GM18511 (cell line): ENCODE results near the gene JADE2.
"Not testable (repeated sequence)": the region's sequence is repeated elsewhere in the genome, so short reads cannot be mapped to it uniquely, and the experiment has no call there.

ENCODE experiments used
- ATAC-seq: cut with Tn5 transposase; IDR thresholded peaks from one replicate; pipeline ENCODE4 v1.9.1; 2021; ENCODE audit warnings: mild to moderate bottlenecking, moderate library complexity; ENCODE audit not compliant: unreplicated experiment

Gene JADE2

GRCh38 chr5:134583766-134584165, 58.3 kb downstream of the JADE2 start:
- no peak for ATAC-seq

DNA sequence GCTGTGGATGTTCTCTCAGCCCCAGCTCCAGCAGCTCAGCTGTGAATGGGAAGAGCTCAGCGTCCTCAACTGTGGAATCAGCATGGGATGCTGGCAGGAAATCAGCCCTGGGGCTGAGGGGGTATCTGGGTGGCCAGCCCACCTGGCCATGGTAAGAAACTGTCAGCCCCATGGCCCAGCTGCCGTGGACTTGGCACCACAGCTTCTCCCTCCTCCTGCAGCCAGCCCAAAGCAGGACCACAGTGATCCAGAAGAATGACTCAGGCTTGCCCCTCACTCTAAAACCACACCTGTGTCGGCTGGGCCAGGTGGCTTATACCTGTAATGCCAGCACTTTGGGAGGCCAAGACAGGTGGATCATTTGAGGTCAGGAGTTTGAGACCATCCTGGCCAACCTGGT, 59.2 kb downstream of the JADE2 start:
- no peak for ATAC-seq

DNA sequence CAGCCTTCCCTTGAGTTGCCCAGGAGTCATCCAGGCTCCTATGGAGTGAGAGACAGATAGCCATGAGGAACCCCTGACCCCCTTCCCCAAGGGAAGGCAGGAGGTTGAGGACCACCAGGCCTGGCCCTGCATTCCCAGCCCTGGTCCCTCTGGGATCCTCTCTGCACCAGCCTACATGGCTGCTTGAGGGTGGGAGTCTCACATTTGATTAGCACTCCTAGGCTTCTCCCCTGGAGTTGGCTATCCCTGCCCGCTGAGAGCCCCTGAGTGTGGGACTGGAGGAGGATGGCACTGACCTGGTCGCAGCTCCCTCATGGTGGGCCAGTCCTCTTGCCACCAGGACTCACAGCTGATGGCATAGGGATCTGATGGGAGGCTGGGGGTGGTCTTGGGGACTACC, 60.5 kb downstream of the JADE2 start:
- ATAC-seq, result no peak

DNA sequence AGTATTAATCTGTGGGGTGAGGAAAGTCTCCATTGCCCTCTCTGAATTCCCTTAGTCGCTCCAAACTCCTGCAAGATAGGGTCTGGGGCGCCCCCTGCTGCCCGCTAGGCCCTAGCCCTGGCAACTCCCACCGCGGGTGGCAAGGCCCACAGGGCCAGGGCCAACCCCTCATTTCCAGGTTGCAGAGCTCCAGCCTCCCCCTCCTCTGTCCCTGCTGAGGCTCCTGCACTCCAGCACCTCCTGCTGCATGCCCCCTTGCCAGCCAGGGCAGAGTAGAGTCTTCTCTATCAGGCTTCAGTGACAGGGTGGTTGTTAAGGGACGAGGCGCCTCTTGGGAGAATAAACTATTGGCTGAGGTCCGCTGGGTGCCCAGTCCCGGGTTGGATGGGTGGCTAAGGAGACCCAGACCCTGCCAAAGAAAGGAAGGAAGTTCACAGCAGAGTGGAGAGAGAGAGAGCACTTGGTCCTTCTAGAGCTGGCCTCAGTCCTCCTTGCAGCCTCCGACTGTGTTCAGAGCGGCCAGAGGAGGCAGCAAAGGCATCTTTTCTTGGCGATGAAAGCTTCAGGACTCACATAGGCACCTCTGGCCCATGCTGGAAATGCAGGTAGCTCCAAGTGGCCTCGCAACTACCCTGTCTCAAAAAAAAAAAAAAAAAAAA, 61.5 kb downstream of the JADE2 start:
- ATAC-seq, result peak; percentile 93

DNA sequence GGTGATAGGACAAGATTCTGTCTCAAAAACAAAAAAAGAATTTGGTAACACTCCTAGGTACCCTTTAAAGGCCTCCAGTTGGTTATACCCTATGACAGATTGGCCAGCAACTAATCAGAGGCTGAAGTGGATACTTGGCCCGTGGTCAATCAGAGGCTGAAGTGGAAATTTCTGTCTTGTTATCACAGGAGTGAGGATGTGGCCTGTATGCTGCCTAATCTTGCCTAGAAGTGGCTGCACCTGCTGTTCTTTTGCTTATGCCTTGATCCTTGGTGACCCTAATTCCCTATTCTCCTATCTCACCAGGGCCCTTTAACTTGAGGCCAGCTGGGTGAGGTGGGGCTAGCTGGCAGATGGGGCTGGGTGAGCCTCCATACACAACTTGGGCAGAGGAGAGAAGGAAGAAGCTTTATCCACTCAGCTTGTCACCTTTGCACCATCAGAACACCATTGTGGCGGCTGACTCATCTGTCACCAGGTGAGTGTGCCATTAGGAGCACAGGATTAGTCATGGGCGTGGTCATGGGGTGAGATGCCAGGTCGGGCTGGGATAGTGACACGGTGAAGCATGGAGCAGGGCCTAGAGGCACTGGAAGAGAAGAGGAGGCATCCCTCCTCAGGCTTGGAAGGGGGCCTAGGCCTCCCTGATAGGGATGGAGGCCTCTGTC, 65.7 kb downstream of the JADE2 start:
- no peak for ATAC-seq

DNA sequence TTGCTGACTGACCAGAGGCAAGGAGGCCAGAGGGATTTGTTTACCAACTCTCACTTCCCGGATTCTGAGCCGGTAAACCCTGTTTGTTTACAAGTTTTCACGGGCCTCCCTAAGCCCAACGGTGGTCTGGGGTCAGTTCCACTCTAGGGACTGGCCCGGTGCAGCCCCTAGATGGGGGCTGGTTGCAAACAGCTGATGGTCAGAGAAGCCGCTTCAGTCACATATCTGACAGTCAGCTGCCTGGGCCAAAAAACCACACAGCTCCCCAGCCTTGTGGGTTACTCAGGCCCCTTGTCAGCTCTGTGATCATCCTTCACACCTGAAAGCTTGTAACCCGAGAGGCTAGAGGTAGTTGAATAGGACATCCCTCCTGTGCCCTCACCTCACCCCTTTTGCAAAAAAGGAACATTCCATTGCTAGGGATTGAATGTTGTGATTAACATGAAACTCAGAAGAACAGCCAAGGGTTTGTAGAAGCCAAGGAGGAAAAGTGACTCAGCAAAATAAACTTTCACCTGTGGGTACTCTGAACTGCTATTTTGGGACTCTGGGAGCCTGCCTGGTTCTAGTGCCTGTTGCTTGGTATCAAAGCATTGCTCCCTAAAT, 66.8 kb downstream of the JADE2 start:
- ATAC-seq, result peak; percentile 48

GRCh38 chr5:134594336-134594735, 68.9 kb downstream of the JADE2 start:
- ATAC-seq, result no peak

- peak; percentile 86 for ATAC-seq
Observed at GRCh38 chr5:134594797-134595457, 69.5 kb downstream of the JADE2 start.

DNA sequence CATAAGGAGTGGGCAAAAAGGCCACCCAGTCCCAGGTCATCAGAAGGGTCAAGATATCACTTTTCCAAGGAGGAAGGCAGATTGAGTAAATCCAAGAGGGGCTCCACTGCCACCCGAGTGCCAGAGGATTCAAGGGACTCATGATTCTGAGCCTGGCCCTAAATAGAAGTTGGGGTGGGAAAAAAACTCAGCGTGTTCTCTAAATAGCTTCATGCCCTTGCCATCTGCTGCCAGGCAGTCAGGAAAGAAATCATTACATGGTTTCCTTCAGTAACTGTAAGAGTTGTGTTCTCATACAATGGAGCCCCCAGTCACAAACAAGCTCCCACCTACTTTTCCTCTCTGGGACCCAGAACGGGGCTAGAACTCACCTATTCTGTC, 70.0 kb downstream of the JADE2 start:
- ATAC-seq, result no peak

DNA sequence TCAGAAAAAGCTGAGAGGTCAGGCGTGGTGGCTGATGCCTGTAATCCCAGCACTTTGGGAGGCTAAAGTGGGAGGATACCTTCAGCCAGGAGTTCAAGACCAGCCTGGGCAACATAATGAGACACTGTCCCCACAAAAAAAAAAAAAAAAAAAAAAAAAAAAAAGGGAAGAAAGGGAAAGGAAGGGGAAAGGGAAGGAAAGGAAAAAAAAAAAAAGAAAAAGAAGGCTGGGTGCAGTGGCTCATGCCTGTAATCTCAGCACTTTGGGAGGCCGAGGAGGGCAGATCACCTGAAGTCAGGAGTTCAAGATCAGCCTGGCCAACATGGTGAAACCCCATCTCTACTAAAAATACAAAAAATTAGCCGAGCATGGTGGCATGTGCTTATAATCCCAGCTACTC, 74.3 kb downstream of the JADE2 start:
- not testable (repeated sequence) for ATAC-seq

- no peak for ATAC-seq
Observed at GRCh38 chr5:134600600-134600999, 75.1 kb downstream of the JADE2 start.

- no peak for ATAC-seq
Observed at GRCh38 chr5:134603059-134603458, 77.6 kb downstream of the JADE2 start.

GRCh38 chr5:134604908-134605307, 79.4 kb downstream of the JADE2 start:
- no peak for ATAC-seq

DNA sequence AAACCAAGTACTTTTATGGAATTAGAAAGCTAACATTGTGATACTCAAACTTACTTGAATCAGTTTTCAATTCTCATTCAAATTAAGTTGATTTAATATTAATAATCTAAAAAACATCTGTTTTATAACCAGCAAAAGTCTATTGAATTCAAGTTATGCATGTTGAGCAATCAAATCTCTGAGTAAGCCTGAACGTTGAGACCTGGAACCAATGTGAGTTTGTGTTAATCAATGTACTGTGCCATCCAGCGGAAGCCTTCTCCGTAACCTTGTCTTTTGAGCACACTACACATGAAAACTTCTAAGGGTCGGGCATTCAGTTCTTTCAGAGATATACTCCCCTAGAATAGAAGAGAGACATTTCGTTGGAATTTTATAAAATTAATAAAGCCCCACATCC, 81.3 kb downstream of the JADE2 start:
- no peak for ATAC-seq

GRCh38 chr5:134608555-134608954, 83.1 kb downstream of the JADE2 start:
- no peak for ATAC-seq

DNA sequence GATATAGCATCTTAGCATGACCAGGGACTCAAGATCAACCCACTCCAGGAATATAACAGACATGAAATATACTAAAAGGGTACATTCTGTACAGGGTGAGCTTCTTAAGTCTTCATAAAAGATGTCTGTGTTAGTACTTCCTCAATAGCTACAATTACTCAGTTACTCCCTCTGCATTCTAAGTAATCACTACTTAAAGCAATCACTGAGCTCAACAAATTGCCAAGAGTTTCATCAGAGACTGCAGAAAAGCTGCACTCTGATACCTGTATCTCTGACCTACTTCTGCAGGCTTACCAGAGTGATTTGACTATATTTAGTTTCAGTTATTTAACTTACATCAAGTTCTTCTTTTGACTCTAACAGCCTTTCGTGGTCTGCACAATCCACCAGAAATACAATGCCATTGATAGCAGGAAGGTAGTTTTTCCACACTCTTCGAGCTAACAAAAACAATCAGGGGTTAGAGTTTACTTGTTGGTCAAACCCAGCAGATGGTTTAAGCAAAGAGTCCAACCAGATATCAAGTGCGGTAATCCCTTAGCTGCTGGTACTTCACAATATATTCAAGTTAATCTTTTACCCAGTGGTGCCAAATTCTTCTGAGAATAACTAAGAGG, 83.9 kb downstream of the JADE2 start:
- peak; percentile 58 for ATAC-seq

GRCh38 chr5:134610725-134611124, 85.3 kb downstream of the JADE2 start:
- no peak for ATAC-seq

DNA sequence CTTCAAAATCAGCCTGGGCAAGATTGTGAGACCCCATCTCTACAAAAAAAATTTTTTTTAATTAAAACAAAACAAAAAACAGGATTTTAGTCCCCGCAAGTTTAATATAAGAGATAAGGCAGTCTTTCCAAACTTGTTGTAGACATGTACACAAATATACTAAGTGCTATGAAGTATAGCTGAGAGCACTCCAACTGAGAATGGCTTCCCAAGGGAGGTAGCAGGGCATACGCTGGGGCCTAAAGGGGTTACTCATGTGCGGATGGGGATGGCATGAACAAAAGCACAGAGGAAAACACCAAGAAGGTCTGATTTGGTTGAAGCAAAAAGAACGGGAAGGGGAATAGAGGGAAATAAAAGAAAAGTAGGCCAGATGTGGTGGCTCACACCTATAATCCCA, 86.0 kb downstream of the JADE2 start:
- ATAC-seq, result no peak

GRCh38 chr5:134614450-134615085, 89.1 kb downstream of the JADE2 start:
- ATAC-seq, result no peak

DNA sequence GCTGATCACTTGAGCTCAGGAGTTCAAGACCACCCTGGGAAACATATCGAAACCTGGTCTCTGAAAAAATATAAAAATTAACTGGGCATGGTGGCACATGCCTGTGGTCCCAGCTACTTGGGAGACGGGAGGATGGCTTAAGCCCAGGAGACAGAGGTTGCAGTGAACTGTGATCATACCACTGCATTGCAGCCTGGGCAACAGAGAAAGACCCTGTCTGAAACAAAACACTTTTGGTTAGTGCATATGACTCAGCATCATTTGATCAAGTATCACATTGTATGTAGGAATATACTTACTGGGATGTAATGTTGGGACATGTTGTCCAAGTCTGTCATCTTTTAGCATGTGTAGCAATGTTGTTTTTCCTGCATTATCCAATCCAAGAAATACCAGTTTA, 95.2 kb downstream of the JADE2 start:
- no peak for ATAC-seq

- no peak for ATAC-seq
Observed at GRCh38 chr5:134625559-134625958, 100.1 kb downstream of the JADE2 start.
